GM21737 (cell line): ENCODE measurements around the gene FAM151B.
A peak's percentile ranks its signal among the peaks of the same experiment; 100 is the strongest.
"Not testable (repeated sequence)": the region's sequence is repeated elsewhere in the genome, so short reads cannot be mapped to it uniquely, and the experiment has no call there.

Experiments used
- ATAC-seq: cut with Tn5 transposase; IDR thresholded peaks from one replicate; pipeline ENCODE4 v1.9.1; 2021; ENCODE audit warnings: mild to moderate bottlenecking, moderate library complexity; ENCODE audit not compliant: unreplicated experiment

Gene FAM151B

GRCh38 chr5:80487829-80488721, at the start of gene FAM151B:
FAM151B (plus strand) TSS chr5:80488100; CDS start chr5:80488124, 24 bp downstream.
- ATAC-seq = peak; percentile 84

- ATAC-seq = no peak
Measured at GRCh38 chr5:80438739-80439138, 49.2 kb upstream of the FAM151B start.

- no peak for ATAC-seq
Measured at GRCh38 chr5:80439213-80439612, 48.7 kb upstream of the FAM151B start.

- ATAC-seq = no peak
Measured at GRCh38 chr5:80442742-80443141, 45.2 kb upstream of the FAM151B start.

DNA sequence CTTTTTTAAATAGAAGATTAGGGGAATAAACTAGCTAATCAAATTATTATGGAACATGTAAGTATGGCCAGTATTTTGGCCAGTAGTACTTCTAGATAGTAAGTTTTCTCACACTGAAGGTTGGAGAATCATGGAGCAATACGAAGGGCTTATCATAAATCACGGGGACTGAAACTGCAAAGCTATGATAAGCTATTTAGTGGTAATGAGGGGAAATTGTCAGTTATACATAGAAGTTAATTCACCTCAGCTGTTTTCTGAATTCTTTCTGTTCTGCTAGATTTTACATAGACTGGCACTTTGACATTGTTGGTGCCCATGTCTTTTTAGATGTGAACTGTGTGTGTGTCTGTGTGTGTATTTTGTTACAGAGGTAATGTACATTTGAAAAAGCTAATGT, 34.5 kb upstream of the FAM151B start:
- ATAC-seq = no peak

- no peak for ATAC-seq
Measured at GRCh38 chr5:80463269-80463668, 24.6 kb upstream of the FAM151B start.

DNA sequence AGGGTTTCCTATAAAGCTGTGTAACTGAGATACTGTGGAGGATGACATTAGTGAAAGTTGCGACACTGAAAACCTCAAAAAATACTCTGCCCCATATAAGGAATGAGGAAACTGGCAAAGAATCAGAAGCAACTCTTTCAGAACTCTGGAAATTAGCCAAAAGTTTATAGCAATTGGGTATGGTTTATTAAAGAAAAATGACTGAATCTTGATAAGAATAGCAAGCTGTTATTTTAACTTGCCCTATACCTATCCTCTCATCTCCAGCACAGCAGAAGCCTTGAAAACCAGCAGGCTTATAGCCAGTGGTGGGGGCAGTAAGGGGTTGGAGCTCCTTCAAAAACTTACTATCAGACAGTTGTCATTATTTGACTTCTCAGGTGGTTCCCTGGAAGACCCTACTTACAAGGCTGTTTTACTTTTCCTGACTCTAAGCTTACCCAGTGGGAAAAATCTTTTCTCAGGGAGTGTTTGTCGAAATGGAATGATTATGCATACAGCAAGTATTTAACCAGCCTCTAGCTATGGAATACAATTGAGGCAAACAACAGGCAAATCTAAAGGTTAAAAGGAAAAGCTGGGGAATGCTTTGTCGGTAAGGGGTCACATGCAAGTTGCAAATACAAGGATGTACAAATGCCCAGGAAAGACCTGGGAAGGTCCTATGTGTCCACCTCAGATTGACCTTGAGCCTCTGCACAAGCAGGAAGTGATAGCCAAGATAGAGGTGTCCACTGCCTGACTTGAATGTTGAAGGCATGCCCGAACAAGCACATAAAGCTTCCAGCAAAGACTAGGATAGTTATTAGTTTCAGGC, 21.0 kb upstream of the FAM151B start:
- no peak for ATAC-seq

- ATAC-seq = no peak
Measured at GRCh38 chr5:80468131-80468530, 19.8 kb upstream of the FAM151B start.

GRCh38 chr5:80470631-80471030, 17.3 kb upstream of the FAM151B start:
- ATAC-seq = not testable (repeated sequence)

- ATAC-seq = no peak
Measured at GRCh38 chr5:80474929-80475328, 13.0 kb upstream of the FAM151B start.

DNA sequence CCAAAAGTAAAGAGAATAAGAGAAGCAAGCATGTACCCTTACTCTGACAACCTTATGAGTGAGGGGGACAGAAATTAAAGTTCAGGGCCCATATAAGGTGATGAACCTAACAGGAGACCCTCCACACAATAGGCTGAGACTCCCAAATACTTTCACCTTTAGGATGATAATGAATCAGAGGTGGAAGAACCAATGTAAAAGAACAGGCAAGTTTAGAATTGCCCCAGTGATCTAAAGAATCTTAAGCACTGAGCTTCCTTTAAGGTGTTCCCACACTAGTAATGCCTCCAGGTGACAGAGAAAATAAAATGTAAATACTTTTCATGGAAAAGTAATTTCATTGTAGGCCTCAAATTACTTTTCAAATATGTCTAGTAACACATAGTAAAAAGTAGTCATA, 8.2 kb upstream of the FAM151B start:
- no peak for ATAC-seq

DNA sequence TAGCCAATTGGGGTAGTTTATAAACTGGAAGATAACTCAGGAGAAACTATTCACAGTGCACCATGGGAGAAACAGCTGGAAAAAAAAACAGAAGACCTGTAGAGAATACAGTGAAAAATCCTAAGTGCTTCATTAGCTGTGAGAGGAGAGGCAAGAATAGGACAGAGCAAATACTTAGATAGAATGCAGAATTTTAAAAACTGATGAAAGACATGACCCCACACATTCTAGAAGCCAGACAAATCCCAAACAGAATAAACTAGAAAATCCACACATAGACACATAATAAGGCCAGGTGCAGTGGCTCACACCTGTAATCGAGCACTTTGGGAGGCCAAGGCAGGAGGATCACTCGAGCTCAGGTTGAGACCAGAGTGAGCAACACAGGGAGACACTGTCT, 7.5 kb upstream of the FAM151B start:
- ATAC-seq = no peak

DNA sequence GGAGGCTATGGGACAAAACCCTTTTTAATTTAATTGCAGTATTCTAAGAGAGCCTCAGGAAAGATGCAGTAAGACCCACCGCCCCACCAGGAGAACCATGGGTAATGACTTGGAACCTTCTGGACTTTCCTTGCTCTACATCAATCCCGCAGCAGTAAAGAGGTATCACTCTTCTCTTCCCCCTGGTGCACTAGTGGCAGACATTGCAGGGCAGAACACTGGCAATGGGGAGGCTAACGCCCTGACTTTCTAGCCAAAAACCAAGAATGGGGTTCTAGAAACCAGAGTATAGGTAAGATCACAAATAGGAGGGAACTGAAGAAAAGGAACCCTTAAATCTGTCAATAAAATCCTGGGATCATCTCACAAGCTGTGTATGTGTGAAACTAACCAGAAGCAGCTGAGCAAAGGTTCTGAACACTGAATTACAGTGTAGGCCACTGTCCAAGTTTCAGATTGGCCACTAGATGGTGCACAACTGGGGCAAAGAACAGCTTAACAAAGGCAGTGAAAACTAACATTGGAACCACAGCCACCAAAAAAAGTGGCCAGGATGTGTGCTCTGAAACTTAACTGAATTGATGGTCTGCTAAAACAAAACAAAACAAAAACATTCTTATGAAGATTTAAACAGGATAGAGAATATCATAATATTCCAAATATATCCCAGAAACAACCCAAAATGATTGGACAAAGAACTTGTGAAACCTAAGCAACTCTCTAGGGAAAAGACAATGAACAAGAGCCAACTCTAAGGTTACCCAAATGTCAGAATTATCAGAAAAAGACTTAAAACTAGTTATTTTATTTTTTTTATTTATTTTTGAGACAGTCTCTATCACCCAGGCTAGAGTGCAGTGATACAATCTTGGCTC, 6.6 kb upstream of the FAM151B start:
- no peak for ATAC-seq

DNA sequence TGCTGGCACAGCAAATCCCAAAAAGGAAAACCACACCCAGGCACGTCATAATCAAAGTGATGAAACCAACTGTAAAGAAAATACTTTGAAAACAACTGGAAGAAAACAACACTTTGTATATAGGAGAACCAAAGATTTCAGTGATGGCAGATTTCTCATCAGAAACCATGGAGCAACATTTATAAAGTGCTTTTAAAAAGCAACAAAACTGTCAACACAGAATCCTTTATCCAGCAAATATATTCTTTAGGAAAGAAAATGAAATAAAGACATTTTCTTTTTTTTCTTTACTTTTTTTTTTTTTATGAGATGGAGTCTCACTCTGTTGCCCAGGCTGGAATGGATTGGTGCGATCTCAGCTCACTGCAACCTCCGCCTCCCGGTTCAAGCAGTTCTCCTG, 5.3 kb upstream of the FAM151B start:
- no peak for ATAC-seq

DNA sequence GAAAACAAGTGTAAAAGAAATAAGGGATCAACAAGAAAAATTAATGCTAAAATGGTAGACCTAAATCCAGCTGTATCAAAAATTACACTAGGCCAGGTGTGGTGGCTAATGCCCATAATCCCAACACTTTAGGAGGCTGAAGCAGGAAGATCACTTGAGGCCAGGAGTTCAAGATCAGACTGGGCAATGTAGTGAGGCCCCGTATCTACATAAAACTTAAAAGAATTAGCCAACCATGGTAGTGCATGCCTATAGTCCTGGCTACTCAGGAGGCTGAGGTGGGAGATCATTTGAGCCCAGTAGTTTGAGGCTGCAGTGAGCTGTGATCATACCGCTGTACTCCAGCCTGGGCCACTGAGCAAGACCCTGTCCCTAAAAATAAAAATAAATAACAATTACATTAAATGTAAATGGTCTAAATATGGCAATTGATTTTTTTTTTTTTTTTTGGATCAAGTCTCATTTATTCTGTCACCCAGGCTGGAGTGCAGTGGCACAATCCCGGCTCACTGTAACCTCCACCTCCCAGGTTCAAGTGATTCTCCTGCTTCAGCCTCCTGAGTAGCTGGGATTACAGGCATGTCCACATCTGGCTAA, 4.2 kb upstream of the FAM151B start:
- no peak for ATAC-seq

GRCh38 chr5:80487444-80487828, 464 bp upstream of the FAM151B start:
- no peak for ATAC-seq

DNA sequence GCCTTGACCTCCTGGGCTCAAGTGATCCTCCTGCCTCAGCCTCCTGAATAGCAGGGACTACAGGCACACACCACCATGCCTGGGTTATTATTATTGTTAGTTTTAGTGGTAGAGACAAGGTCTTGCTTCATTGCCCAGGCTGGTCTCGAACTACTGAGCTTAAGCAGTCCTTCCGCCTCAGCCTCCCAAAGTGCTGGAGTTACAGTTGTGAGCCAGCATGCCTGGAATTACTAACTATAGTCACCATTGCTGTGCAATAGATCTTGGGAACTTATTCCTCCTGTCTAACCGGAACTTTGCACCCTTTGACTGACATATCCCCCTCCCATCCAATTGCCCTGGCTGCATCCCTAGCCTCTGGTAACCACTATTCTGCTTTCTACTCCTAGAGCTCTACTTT, 3.4 kb downstream of the FAM151B start:
- ATAC-seq = no peak

DNA sequence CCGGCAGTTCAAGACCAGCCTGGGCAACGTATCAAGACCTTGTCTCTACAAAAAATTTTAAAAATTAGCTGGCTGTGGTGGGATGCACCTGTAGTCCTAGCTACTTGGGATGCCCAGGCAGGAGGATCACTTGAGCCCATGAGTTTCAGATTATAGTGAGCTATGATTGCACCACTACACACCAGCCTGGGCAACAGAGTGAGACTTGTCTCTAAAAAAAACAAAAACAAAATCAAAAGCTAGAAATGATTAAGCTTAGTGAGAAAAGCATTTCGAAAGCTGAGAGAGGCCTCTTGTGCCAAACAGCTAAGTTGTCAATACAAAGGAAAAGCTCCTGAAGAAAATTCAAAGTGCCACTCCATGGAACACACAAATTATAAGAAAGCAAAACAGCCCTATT, 4.8 kb downstream of the FAM151B start:
- ATAC-seq = no peak

- not testable (repeated sequence) for ATAC-seq
Measured at GRCh38 chr5:80493443-80493842, 5.5 kb downstream of the FAM151B start.

GRCh38 chr5:80495891-80496290, 8.0 kb downstream of the FAM151B start:
- no peak for ATAC-seq

DNA sequence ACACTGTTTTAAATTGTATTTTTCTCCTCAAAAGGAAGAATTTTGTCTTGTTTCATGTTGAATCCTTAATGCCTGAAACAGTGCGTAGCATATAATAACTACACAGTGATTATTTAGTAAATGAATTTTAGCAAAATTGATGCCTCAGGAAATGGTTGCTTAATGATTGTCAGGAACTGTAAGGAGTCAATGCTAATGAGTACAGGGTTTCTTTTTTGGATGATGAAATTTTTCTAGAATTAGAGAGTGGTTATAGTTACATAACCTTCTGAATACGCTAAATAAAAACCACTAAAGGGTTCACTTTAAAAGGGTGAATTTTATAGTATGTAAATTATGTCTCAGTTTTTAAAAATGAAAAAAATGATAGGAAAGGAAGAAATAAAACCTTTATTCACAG, 14.9 kb downstream of the FAM151B start:
- no peak for ATAC-seq
